Calu3 (cell line): ENCODE data around the gene XDH. TPM values are rescaled to one million over a fixed set of nuclear protein-coding genes. Genes with fewer than 3 reads are reported as not detected.
A peak's percentile ranks its signal among the peaks of the same experiment; 100 is the strongest.

Source experiments
- BruUV-seq: library from RNA; stranded (reverse); fragments of 400-500 nt; replicated peaks from 2 replicates; lab custom pipeline; 2021; lab: Mats Ljungman, UMichigan
- CTCF ChIA-PET: fragments of 300-600 bp; sonication (Branson Sonifier 250); formaldehyde crosslinking; loops from one replicate; lab custom pipeline; 2022; ENCODE audit warnings: antibody characterized with exemption; lab: Charles Lee
- DNase-seq: peaks from one replicate; pipeline ENCODE4 v3.0.0; 2022
- H3K27ac Mint-ChIP-seq: one replicate; pipeline ENCODE4 v1.8.0; 2022; ENCODE audit warnings: mixed read lengths; ENCODE audit not compliant: unreplicated experiment
- H3K27me3 Mint-ChIP-seq: one replicate; pipeline ENCODE4 v1.8.0; 2022; ENCODE audit warnings: mixed read lengths; ENCODE audit not compliant: unreplicated experiment
- H3K36me3 Mint-ChIP-seq: one replicate; pipeline ENCODE4 v1.8.0; 2022; ENCODE audit warnings: mild to moderate bottlenecking, moderate library complexity, mixed read lengths; ENCODE audit not compliant: insufficient read depth, unreplicated experiment
- H3K4me1 Mint-ChIP-seq: one replicate; pipeline ENCODE4 v1.8.0; 2022; ENCODE audit warnings: mild to moderate bottlenecking, low read depth, mixed read lengths; ENCODE audit not compliant: unreplicated experiment
- H3K4me3 Mint-ChIP-seq: one replicate; pipeline ENCODE4 v1.8.0; 2022; ENCODE audit warnings: mild to moderate bottlenecking, low read depth, moderate library complexity, mixed read lengths; ENCODE audit not compliant: unreplicated experiment
- H3K9me3 Mint-ChIP-seq: one replicate; pipeline ENCODE4 v1.8.0; 2022; ENCODE audit warnings: low read depth, mixed read lengths; ENCODE audit not compliant: unreplicated experiment
- CTCF ChIP-seq: fragments of 200-600 bp; IDR thresholded peaks from one replicate; pipeline ENCODE4 v1.8.0; 2022; ENCODE audit warnings: antibody characterized with exemption; ENCODE audit not compliant: unreplicated experiment
- intact Hi-C: fragments of 100-400 bp; cut with micrococcal nuclease; formaldehyde crosslinking; loops from one replicate; pipeline ENCODE4 v1.10.0; 2022; ENCODE audit not compliant: unreplicated experiment
- total RNA-seq: library from RNA; stranded (reverse); gene quantifications from 2 replicates; pipeline ENCODE4 v1.2.3, GENCODE V29; 2022

XDH gene
- total RNA-seq, 1 experiment from 2014 or later = 4.2 TPM

GRCh38 chr2:31413862-31414550 lies 536 bp downstream of the XDH start:
- CTCF ChIA-PET = interaction anchor here (1.0 to 1.7 kb wide), 5 partner anchors 12 to 75 kb away, joined by 3 to 8 read pairs (median 6); no protein-coding TSS in a partner anchor
- BruUV-seq = TSS peak; percentile 52
- peak overlapping the region; percentile 67 for H3K4me3 Mint-ChIP-seq
- H3K4me1 Mint-ChIP-seq = peaks cover 41% of the 10 kb centered on the region
- intact Hi-C loops = loop anchor here (2.0 to 10.0 kb wide), 3 partner anchors 15 to 421 kb away; no protein-coding TSS in a partner anchor
- peak overlapping the region; percentile 86 for H3K27ac Mint-ChIP-seq
- H3K27me3 Mint-ChIP-seq = no peaks in the 10 kb centered on the region
- no peak for DNase-seq
- peak; percentile 51 for TF ChIP-seq CTCF
- peaks cover 10% of the 10 kb centered on the region for H3K36me3 Mint-ChIP-seq
- H3K9me3 Mint-ChIP-seq = peaks cover 2% of the 10 kb centered on the region

GRCh38 chr2:31413025-31413424 lies 1.5 kb downstream of the XDH start:
- no TSS peak for BruUV-seq
- H3K4me3 Mint-ChIP-seq = peak overlapping the region; percentile 67
- CTCF ChIA-PET = interaction anchor here (0.7 to 1.0 kb wide), 3 partner anchors 11 to 1469 kb away, joined by 3 read pairs; no protein-coding TSS in a partner anchor

GRCh38 chr2:31411771-31412170 lies 2.8 kb downstream of the XDH start:
- CTCF ChIA-PET = no interaction called here
- H3K27ac Mint-ChIP-seq = no peak overlapping the region
- H3K4me1 Mint-ChIP-seq = peaks cover 30% of the 10 kb centered on the region
- DNase-seq = no peak
- H3K9me3 Mint-ChIP-seq = peaks cover 3% of the 10 kb centered on the region
- TF ChIP-seq CTCF = no peak
- no TSS peak for BruUV-seq
- no peak overlapping the region for H3K4me3 Mint-ChIP-seq
- peaks cover 10% of the 10 kb centered on the region for H3K36me3 Mint-ChIP-seq
- H3K27me3 Mint-ChIP-seq = no peaks in the 10 kb centered on the region
- intact Hi-C loops = loop anchor here (10.0 kb wide), 1 partner anchor 423 kb away; no protein-coding TSS in a partner anchor

More at GRCh38 chr2:31413025-31413424, 1.5 kb downstream of the XDH start:
- Mint-ChIP-seq H3K9me3 (peaks cover 3% of the 10 kb centered on the region), H3K27ac (no peak overlapping the region), H3K36me3 (peaks cover 10% of the 10 kb centered on the region), H3K27me3 (no peaks in the 10 kb centered on the region), H3K4me1 (peaks cover 31% of the 10 kb centered on the region)
- DNase-seq = no peak
- intact Hi-C loops = loop anchor here (10.0 kb wide), 1 partner anchor 422 kb away; no protein-coding TSS in a partner anchor
- TF ChIP-seq CTCF = no peak

- no peak overlapping the region for H3K4me3 Mint-ChIP-seq
- no peaks in the 10 kb centered on the region for H3K36me3 Mint-ChIP-seq
- H3K27ac Mint-ChIP-seq = no peak overlapping the region
- intact Hi-C loops = no loop called here
- DNase-seq = no peak
- no peak for TF ChIP-seq CTCF
- H3K4me1 Mint-ChIP-seq = peaks cover 11% of the 10 kb centered on the region
- H3K9me3 Mint-ChIP-seq = peaks cover 3% of the 10 kb centered on the region
- BruUV-seq = no TSS peak
- H3K27me3 Mint-ChIP-seq = no peaks in the 10 kb centered on the region
- CTCF ChIA-PET = no interaction called here
These were observed 7.8 kb downstream of the XDH start for GRCh38 chr2:31406593-31407385.
